GM21528 (cell line): ENCODE measurements around the gene FRYL.
"Not testable (repeated sequence)": the region's sequence is repeated elsewhere in the genome, so short reads cannot be mapped to it uniquely, and the experiment has no call there.

Experiments used
- ATAC-seq: cut with Tn5 transposase; IDR thresholded peaks from one replicate; pipeline ENCODE4 v1.9.1; 2021; ENCODE audit warnings: mild to moderate bottlenecking, moderate library complexity; ENCODE audit not compliant: unreplicated experiment, low FRiP score

Gene FRYL

DNA sequence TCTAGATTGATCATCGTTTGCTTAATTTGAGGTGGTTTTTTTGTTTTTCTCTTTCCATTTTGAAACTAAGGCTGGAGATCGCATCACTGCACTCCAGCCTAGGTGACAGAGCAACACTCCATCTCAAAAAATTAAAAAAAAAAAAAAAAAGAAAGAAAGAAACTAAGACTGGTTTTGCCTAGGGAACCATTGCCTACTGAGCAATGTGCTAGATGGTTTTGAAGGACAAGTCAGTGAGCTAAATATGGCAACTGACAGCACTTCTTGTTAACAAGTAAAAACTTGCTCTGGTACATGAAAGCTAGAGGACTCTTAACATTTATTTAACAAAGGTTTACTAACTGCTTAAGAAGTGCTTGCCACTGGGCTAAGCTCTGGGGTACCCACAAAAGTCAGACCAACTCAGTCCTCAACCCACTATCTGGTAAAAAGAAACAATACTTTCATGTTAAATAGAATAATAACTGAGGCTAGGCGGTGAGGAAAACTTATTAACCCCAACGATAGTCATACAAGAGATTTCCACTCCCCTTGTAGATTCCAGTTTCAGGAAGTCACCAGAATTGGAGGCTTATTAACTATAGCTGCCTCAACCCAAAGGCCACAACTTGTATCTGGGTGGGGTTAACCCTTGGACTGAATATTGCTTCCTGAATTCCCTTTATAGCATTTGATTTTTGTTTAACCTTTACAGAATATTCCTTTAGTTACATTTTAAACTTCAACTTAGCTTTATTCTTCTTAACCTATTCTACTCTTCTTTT lies 111.6 kb downstream of the FRYL start:
- ATAC-seq: no peak

- no peak for ATAC-seq
Observed at GRCh38 chr4:48667148-48667547, 112.9 kb downstream of the FRYL start.

DNA sequence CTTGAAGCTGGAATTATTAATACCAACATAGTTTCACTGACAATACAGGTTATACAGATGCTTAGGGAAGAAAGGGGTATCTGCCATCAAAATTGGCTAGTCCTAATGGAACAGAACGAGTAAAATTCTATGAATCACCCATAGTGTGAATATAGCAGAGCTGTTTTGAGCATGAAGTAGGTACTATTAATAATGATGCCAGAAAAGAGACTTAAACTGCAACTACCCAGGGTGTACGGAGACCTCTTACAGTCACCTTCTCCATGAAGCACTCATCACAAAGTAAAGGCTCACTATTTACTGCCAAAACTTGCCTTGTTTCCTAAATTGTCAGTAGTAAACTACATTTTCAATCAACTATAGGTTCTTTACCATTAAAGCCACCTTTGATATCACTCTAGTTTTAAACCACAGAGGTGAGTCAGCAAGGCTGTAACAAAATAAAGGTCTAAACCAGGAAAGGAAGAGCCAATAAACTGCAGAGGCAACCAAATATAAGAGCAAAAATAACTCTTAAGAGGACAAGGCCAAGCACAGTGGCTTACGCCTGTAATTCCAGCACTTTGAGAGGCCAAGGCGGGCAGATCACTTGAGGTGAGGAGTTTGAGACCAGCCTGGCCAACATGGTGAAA lies 114.4 kb downstream of the FRYL start:
- ATAC-seq: no peak

- no peak for ATAC-seq
Observed at GRCh38 chr4:48664938-48665337, 115.1 kb downstream of the FRYL start.

DNA sequence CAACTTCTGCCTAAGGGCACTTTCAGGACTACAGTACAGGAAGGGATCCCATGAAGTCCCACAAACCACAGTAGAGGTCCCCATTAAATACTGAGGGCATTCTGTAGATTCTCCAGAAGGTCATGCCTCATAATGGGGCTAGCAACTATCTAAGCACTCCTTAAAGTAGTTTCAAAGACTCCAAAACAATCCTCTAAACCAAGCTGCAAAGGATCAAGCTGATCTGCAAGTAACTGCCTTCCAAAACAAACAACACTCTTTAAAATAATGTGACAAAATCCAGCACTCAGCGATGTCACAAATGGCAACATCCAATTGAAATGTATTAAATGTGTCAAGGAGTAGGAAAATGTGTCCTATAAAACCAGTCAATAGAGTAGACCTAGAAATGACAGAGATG lies 118.7 kb downstream of the FRYL start:
- no peak for ATAC-seq

DNA sequence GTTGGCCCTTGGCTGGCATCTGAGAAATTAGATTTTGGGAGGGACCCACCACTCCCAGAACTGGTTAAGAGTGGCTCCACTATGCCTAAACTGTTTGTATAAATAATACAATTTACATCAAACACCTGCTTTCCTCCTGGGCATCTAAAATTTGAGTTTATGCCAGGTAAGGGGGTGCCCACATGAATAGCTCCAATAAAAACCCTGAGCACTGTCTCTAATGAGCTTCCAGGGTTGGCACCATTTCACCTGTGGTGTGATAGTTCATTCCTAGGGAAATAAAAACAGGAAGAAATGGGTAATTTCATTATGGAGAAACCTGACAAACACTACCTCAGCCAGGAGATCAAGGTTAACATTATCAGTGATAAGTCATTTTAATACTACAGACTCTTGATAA lies 119.7 kb downstream of the FRYL start:
- no peak for ATAC-seq

GRCh38 chr4:48654015-48654664 lies 125.9 kb downstream of the FRYL start:
- no peak for ATAC-seq

DNA sequence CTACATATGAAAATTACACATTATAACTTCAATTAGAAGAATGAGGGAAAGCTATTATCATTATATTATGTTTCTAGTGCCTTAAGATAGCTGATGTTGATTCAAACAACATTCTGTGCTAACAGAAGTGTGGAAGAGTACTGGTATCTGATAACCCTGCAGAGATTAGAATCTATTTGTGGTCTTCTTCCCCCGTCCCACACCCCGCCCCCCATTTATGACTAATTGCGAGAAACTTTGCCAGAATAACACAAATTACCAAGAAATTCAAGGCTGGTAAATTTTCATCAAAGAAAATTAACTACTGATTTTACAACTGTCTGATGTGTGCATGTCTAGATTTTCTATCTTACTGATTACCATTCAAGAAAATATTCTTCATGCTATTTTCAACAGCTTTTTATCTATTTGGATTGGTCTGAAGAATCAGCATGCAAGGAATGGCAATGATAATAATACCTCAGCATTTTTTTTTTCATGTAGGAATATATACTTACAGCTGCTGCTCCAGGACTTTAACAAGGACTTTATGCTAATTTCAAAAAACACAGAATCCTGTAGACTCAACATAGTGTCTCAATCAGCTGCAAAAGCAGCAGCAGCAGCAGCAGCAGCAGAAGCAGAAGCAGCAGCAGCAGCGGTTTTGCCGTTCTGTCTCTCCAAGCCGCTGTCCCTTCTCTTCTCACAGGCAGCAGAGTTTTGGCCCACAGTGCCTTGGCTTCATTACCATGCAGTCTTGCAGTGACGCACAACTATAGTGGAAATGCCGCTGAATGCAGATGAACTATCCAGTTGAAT lies 126.7 kb downstream of the FRYL start:
- no peak for ATAC-seq

DNA sequence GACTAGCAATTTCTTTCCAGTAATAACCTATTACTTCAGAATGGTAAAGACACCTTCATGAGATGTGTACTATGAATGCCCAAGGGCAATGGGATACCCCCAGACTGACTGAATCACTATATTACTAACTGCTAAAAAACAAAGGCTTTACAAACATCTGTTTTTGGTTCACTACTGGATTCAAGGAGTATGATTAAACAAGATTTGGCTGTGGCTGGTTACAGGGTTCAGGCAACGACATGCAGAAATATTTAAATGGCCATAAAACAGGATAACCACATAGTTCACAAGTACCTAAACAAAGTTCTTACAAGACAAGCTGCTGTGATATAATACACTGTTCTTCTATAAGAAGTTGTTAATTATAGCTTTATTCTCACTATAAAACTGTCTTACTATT lies 128.2 kb downstream of the FRYL start:
- ATAC-seq: no peak

DNA sequence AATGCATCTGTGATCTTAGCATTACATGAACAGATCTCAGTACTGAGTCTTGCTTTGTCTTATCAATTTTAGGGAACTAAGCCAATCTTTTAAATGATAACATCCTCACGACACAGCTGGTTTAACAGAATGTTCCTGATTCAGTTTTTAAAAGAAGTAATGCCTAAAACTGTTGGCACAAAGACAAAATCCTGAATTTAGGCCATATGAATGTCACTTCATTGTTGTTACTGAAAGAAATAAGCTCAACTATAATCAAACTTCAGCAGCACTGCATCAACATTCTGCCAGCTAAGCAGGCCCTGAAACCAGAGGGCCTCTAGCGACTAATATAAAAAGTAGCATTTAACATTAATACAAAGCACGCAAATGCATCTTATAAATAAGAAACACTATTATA lies 130.6 kb downstream of the FRYL start:
- no peak for ATAC-seq

GRCh38 chr4:48645225-48645794 lies 134.8 kb downstream of the FRYL start:
- no peak for ATAC-seq

DNA sequence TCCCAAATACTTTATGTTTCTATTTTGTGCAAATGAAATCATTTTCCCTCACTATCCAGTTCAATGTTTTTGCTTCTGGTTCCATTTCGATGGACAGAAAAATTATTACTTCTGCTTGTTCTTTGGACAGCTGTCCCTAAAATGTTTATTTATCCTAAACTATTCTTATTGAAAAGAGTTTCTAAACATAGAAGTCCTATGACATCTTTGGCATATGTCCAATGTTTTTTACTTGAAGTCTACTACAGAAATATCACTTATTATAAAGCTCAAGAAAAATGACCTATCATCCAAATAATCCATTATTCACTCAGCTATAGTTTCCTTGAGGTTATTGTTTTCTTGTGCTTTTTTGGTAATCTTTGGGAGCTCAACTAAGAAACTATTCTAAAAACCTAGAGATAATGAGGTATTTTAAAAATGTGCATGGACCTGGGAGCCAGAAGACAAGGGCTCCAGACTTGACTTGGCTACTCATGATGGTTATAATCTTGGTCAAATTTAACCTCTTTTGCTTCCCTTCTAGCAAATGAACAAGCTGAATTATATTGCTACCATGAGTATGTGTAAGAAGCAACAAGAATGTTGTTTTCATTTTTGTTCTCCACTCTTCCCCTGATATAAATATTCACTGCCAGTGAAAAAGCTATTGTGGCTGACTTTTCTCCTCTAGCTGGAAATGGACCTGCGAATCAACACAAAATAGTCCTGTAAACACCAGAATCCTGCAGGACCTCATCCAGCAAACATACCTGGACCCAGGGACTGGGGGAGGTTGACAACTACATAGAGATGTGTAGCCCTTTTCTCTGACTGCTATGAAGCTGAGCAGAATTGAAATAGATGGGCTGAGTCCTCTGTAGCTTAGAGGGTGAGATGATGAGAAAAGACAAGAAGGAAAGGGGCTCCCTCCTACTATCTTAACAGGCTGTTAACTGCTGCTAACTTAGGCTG lies 137.4 kb downstream of the FRYL start:
- ATAC-seq: no peak

- ATAC-seq: no peak
Observed at GRCh38 chr4:48641401-48641800, 138.7 kb downstream of the FRYL start.

DNA sequence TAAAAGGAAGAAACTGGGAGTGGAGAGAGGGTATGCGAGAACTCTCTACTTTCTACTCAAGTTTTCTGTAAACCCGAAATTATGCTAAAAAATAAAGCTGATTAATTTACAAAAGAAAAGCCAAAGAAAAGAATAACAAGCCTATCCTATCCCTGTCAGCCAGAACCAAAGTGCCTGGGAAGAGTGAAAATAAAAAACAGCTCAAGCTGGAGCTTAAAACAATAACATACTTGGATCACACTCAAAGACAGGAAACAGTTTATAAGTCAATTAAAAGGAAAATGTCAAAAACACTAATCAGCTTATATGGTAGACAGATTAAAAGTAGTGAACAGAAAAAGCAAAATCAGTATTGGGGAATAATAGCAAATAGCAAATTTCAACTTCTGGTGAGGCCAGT lies 139.4 kb downstream of the FRYL start:
- ATAC-seq: no peak

- ATAC-seq: no peak
Observed at GRCh38 chr4:48640225-48640624, 139.9 kb downstream of the FRYL start.

DNA sequence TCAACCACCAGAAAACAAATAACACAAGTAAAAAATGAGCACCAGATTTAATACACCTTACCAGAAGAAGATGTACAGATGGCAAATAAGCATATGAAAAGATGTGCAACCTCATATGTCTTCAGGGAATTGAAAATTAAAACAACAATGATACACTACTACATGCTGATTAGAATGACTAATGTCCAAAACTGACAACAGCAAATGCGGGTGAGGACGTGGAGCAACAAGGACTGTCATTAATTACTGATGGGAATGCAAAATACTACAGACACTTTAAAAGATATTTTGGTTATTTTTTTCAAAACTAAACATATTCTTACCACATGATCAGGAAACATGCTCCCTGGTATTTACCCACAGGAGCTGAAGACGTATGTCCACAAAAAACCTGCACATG lies 140.3 kb downstream of the FRYL start:
- no peak for ATAC-seq

DNA sequence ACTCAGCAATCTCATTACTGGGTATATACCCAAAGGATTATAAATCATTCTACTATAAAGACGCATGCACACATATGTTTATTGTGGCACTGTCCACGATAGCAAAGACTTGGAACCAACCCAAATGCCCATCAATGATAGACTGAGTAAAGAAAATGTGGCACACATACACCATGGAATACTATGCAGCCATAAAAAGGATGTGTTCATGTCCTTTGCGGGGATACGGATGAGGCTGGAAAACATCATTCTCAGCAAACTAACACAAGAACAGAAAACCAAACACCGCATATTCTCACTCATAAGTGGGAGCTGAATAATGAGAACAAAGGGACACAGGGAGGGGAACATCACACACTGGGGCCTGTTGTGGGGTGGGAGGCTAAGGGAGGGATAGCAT lies 141.5 kb downstream of the FRYL start:
- not testable (repeated sequence) for ATAC-seq

GRCh38 chr4:48636911-48637310 lies 143.2 kb downstream of the FRYL start:
- ATAC-seq: no peak

DNA sequence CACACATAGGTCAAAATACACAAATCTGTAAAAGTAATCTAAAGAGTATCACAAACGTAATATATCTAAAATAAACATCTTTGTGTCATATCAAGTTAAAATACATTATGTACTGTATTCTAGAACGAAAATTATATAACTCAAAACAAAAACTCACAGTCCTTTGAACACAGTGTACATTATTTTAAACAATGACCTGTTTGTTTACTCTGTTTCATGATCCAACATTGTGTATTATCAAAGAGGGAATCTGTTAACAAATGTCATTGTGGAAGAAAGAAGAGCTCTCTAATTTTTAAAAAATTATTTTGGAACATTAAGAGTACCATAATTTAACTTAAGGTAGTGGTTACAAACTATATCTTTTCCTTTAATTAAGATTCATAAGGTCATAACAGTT lies 144.1 kb downstream of the FRYL start:
- ATAC-seq: no peak

GRCh38 chr4:48635310-48635709 lies 144.8 kb downstream of the FRYL start:
- no peak for ATAC-seq
